Ovary (tissue), 3 donors: ENCODE data around the gene ABCA6.

Experiments
- CTCF ChIP-seq, 3 donors: fragments of 450-650 bp in 2 of 3; fragments of 200-600 bp in 1 of 3; IDR thresholded peaks; one replicate each; pipeline versions ENCODE4 v1.5.1 to v1.8.0; 2016 to 2022; ENCODE audit warnings: antibody characterized with exemption in 3 of 3, mild to moderate bottlenecking in 1 of 3
- EP300 ChIP-seq: sonication (generic); formaldehyde crosslinking; IDR thresholded peaks from one replicate; pipeline ENCODE4 v1.6.1; 2017; ENCODE audit warnings: antibody characterized with exemption
- POLR2A ChIP-seq: fragments of 450-650 bp; IDR thresholded peaks from one replicate; pipeline ENCODE4 v1.6.1; 2017; ENCODE audit warnings: antibody characterized with exemption, mild to moderate bottlenecking, moderate library complexity
- donor health status: DM: no; HTN: no; CAD: no.

- TF ChIP-seq CTCF (IDR thresholded peaks at IDR 0.05), result no peak
- TF ChIP-seq POLR2A, result no peak
- no peak for TF ChIP-seq EP300
Observed at GRCh38 chr17:69084911-69085310, 56.8 kb downstream of the ABCA6 start.
